Measurements from ENCODE around the gene PMPCA. TPM values are rescaled to one million over a fixed set of nuclear protein-coding genes. Genes with fewer than 3 reads are reported as not detected.

PMPCA gene
- total and polyA plus RNA-seq, 12 donors = 59.3 to 85.2 (median 75.4) TPM

- peaks cover 0 to 99% (median 45%) of the 10 kb centered on the region in 9 donors for H3K36me3 ChIP-seq
- H3K27ac ChIP-seq = no peak overlapping the region
- 95% methylated on average over 11 of the region's 11 CpGs for WGBS, 2 donors
- DNase-seq (no peak), ATAC-seq (no peak)
- intact Hi-C loops (cut with DNase I) = no loop called here
- no peaks in the 10 kb centered on the region for H3K9me3 ChIP-seq
- no peak overlapping the region for H3K4me3 ChIP-seq
- peaks cover 0 to 11% (median 0%) of the 10 kb centered on the region in 9 donors for H3K4me1 ChIP-seq
- no peak for TF ChIP-seq CTCF (IDR thresholded peaks at IDR 0.05)
- H3K27me3 ChIP-seq = no peaks in the 10 kb centered on the region
Measured at GRCh38 chr9:136385015-136385414, 25.4 kb upstream of the PMPCA start.

GRCh38 chr9:136386018-136386417, 24.4 kb upstream of the PMPCA start:
- 92% methylated on average over 13 of the region's 13 CpGs for WGBS, 2 donors
- Histone ChIP-seq H3K36me3 (peaks cover 0 to 97% (median 48%) of the 10 kb centered on the region in 9 donors), H3K27me3 (no peaks in the 10 kb centered on the region), H3K27ac (no peak overlapping the region), H3K4me3 (no peak overlapping the region), H3K9me3 (no peaks in the 10 kb centered on the region), H3K4me1 (peaks cover 0 to 6% (median 0%) of the 10 kb centered on the region in 9 donors)
- no peak for TF ChIP-seq CTCF (IDR thresholded peaks at IDR 0.05)
- DNase-seq (no peak), ATAC-seq (no peak)
- intact Hi-C loops (cut with DNase I) = no loop called here

- Histone ChIP-seq H3K27me3 (no peaks in the 10 kb centered on the region), H3K4me3 (no peak overlapping the region), H3K4me1 (no peaks in the 10 kb centered on the region), H3K36me3 (peaks cover 0 to 97% (median 60%) of the 10 kb centered on the region in 9 donors), H3K9me3 (no peaks in the 10 kb centered on the region), H3K27ac (no peak overlapping the region)
- no peak for TF ChIP-seq CTCF (IDR thresholded peaks at IDR 0.05)
- intact Hi-C loops (cut with DNase I) = no loop called here
- DNase-seq (no peak), ATAC-seq (no peak)
- WGBS, 2 donors = 96% methylated on average over 19 of the region's 19 CpGs
Measured at GRCh38 chr9:136387217-136387616, 23.2 kb upstream of the PMPCA start.

GRCh38 chr9:136389396-136389795, 21.1 kb upstream of the PMPCA start:
- Histone ChIP-seq H3K27ac (no peak overlapping the region), H3K27me3 (no peaks in the 10 kb centered on the region), H3K4me3 (no peak overlapping the region), H3K4me1 (no peaks in the 10 kb centered on the region), H3K36me3 (peaks cover 0 to 100% (median 64%) of the 10 kb centered on the region in 9 donors), H3K9me3 (no peaks in the 10 kb centered on the region)
- intact Hi-C loops (cut with DNase I) = no loop called here
- no peak for TF ChIP-seq CTCF (IDR thresholded peaks at IDR 0.05)
- DNase-seq = no peak
- WGBS, 2 donors = 90% methylated on average over 14 of the region's 14 CpGs
- ATAC-seq = no peak

Data from heart right ventricle (tissue), 16 donors.